ENCODE results near the gene KRTAP4-12.

DNA sequence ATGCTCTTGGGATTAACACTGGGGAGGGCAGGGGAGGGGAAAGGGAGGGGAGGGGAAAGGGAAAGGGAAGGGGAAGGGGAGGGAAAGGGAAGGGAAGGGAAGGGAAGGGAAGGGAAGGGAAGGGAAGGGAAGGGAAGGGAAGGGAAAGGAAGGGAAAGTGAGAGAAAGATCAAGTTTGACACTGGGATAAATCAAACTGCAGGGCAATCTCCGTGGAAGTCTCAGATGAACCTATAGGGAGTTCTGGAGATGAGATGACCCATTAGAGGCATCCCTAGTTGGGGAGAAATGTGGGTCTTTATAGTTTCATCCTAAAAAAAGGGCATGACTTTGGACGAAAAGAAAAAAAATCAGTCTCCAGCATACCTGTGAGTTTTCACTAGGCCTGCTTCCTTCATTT, 2.2 kb downstream of the KRTAP4-12 start:
- TF ChIP-seq, protein P1, sequence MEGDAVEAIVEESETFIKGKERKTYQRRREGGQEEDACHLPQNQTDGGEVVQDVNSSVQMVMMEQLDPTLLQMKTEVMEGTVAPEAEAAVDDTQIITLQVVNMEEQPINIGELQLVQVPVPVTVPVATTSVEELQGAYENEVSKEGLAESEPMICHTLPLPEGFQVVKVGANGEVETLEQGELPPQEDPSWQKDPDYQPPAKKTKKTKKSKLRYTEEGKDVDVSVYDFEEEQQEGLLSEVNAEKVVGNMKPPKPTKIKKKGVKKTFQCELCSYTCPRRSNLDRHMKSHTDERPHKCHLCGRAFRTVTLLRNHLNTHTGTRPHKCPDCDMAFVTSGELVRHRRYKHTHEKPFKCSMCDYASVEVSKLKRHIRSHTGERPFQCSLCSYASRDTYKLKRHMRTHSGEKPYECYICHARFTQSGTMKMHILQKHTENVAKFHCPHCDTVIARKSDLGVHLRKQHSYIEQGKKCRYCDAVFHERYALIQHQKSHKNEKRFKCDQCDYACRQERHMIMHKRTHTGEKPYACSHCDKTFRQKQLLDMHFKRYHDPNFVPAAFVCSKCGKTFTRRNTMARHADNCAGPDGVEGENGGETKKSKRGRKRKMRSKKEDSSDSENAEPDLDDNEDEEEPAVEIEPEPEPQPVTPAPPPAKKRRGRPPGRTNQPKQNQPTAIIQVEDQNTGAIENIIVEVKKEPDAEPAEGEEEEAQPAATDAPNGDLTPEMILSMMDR (IDR thresholded peaks at IDR 0.05), result no peak
- no peak for TF ChIP-seq EZH2 (IDR thresholded peaks at IDR 0.05; ENCODE audit: borderline replicate concordance, insufficient read depth, low read depth, low read length, poor library complexity, severe bottlenecking)
